Coronary artery (tissue), 2 donors: Measurements from ENCODE around the gene EPHA4.

ENCODE experiments used
- DNase-seq: peaks from one replicate; pipeline ENCODE4 v3.0.0-alpha.2; 2017; ENCODE audit warnings: low spot score
- H3K27ac ChIP-seq, 2 donors: fragments of 200-600 bp; sonication (generic); one replicate each; pipeline ENCODE4 v1.5.1; 2016 to 2019
- H3K4me3 ChIP-seq: fragments of 200-600 bp; sonication (generic); 2 replicates; pipeline ENCODE4 v1.5.1; 2016; ENCODE audit warnings: mild to moderate bottlenecking, moderate library complexity
- TF ChIP-seq, protein P1 (sequence below): fragments of 200-600 bp; sonication (generic); IDR thresholded peaks from one replicate; pipeline ENCODE4 v1.5.1; 2019; ENCODE audit warnings: antibody characterized with exemption

The EPHA4 gene

DNA sequence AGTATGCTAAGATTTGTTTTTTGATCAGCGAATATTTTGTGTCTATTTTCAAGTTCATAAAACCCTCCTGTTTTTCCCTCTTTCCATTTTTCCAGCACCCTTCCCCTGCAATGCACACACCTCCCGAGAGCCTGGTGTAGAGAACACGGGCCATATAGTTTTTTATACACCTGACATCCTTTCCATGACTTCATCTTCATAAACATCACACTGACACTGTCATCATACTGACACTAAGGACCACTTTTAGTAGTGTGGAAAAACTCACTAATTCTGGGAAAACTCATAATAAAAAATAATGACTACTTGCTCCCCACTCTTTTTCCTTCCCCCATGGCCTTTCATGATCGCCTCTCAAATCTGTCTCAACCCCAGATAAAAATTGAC, 70.2 kb downstream of the EPHA4 start:
- TF ChIP-seq, protein P1, sequence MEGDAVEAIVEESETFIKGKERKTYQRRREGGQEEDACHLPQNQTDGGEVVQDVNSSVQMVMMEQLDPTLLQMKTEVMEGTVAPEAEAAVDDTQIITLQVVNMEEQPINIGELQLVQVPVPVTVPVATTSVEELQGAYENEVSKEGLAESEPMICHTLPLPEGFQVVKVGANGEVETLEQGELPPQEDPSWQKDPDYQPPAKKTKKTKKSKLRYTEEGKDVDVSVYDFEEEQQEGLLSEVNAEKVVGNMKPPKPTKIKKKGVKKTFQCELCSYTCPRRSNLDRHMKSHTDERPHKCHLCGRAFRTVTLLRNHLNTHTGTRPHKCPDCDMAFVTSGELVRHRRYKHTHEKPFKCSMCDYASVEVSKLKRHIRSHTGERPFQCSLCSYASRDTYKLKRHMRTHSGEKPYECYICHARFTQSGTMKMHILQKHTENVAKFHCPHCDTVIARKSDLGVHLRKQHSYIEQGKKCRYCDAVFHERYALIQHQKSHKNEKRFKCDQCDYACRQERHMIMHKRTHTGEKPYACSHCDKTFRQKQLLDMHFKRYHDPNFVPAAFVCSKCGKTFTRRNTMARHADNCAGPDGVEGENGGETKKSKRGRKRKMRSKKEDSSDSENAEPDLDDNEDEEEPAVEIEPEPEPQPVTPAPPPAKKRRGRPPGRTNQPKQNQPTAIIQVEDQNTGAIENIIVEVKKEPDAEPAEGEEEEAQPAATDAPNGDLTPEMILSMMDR, result no peak
- Histone ChIP-seq H3K27ac (no peak overlapping the region), H3K4me3 (no peak overlapping the region)
- no peak for DNase-seq

DNA sequence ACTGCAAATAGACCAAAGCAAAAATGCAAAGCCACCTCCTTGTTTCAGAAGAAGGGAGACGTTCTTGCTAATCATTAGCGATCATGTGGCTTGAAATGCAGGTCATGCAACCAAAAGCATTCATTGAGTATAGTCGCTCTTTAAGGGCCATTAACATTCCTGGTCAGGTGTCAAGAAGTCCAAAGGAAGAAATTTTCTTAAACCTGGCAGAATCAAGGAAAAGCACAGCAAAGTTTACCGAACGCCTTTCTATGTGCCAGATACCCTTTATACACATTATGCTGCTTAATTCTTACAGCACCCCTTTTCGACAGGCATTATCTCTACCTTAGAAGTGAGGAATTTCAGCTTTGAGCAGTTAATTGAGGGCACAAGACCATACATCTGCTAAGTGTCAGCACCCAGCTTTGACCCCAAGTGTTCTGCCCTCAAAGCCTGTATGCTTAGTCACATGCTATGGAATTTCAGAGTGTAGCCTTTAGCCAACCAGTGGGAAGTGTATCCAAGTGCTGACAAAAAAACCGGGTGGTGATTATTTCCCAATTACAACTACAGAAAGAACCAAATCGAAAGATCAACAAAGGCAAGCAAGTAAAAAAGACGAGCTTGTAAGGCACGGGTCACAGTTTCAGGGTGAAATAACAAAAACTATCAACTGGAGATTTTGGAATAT, 70.8 kb downstream of the EPHA4 start:
- DNase-seq, result no peak
- H3K4me3 ChIP-seq, result no peak overlapping the region
- H3K27ac ChIP-seq, result no peak overlapping the region
- TF ChIP-seq, protein P1, result no peak

DNA sequence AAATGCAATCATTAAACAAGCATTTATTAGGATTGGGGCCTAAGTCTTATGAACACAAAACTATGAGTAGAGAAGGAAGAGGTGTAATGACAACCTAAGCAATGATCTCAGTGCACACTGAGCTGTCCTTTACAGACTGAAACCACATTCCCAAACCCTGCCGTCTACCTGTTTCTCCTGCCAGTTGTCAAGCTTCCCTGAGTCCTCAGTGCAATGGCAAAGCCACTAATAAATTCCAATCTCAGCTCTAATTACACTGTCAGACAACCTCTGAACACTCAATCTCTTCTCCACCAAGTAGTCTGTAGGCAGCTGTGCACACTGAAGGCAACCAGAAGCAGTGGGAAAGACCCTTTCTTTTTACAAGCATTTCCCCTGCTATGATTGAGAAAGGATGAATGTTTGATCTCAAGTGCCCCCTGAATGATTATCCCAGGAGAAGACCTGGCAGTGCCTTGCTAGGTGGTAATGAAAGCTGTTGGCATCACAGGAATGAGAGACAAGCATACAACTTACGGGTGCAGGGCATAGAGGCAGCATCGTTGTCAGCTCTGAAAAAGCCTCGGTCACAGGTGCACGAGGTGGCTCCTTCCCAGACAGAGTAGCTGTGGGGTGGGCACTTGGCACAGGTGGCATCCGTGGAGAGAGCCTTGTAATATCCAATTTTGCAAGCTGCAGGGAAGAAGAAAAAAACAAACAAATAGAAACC, 71.4 kb downstream of the EPHA4 start:
- DNase-seq, result no peak
- no peak overlapping the region for H3K4me3 ChIP-seq
- TF ChIP-seq, protein P1, result no peak
- no peak overlapping the region for H3K27ac ChIP-seq

DNA sequence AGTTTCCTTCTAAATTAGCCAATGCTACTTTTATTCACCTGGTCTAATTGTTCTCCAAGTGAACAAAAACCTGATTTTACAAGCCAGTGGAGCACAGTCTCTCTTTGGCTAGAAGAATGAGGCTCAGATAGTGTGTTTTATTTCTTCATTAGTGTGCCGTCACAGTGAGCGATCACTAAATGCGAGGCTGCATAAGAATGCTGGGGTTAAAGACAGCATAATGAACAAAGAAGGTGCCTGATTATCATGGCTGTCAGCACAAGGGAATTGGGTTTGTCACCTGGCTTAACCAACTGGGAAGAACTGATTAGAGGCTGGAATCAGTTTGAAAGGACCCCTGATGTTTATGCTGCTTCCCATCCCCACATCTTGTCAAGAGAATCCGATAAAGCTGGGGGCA, 76.4 kb downstream of the EPHA4 start:
- TF ChIP-seq, protein P1, result no peak
- H3K27ac ChIP-seq, result no peak overlapping the region
- H3K4me3 ChIP-seq, result no peak overlapping the region
- no peak for DNase-seq

DNA sequence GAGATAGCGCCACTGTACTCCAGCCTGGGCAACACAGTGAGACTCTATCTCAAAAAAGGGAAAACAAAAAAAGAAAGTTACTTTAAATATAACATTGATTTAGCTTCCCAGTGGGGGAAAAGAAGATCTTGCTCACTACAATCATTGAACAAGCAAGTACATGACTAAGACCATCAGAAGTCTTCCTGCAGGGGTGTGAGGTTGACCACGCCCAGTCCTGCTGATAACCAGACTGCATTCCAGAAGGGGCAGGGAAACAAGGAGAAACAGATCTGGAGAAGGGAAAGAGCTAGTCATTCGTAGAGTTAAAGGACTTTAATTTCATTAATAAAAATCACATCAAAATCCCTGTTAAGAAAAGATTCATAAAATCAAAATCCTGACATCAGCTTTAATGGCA, 77.5 kb downstream of the EPHA4 start:
- DNase-seq, result no peak

DNA sequence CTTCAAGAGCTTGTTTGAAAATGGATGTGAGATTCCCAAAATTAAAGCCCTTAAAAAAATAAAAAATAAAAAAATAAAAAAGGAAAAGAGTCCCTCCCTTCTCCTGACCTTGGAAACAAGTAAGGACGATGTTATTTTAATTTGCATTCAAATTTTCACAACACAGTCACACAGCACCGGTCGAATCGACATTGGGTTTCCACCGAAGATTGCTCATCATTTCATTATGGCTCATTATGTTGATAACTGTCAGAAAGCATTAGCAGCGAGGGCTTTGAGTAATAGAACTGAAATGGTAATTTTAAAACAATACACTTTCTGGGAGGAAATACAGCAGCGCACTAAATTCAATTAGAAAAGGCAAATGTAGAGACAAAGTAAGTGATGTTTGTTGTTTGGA, 78.7 kb downstream of the EPHA4 start:
- no peak for DNase-seq
- TF ChIP-seq, protein P1, result no peak
- Histone ChIP-seq H3K27ac (no peak overlapping the region), H3K4me3 (no peak overlapping the region)

More for the DNA sequence above, 77.5 kb downstream of the EPHA4 start:
- no peak overlapping the region for H3K27ac ChIP-seq
- TF ChIP-seq, protein P1, result no peak
- no peak overlapping the region for H3K4me3 ChIP-seq

DNA sequence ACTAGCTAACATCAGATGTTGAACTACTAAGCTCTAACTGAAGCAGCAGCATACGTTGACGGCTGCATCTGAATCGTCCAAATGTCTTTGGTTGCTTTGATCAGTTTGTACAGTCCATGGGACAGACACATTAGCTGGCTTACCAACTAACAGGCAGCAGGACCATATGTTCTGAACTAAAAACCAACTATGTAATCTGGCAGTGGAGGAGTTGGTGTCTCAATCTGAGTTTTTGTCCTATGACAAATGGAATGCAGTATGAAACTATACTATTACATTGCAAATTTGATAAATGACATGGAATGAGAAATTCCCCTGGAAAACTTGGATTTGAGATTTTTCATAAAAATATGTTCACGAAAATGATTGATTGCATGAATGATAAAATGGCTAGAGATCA, 79.5 kb downstream of the EPHA4 start:
- no peak for DNase-seq
- TF ChIP-seq, protein P1, result no peak
- H3K27ac ChIP-seq, result no peak overlapping the region
- H3K4me3 ChIP-seq, result no peak overlapping the region
